K562 (cell line): ENCODE measurements around the gene ATP6V0A1. TPM values are rescaled to one million over a fixed set of nuclear protein-coding genes. Genes with fewer than 3 reads are reported as not detected.

Source experiments
- ARNT ChIP-seq, 2 experiments: fragments of 450-650 bp; IDR thresholded peaks; 2 replicates each; pipeline ENCODE4 v1.6.1; 2016; ENCODE audit warnings: mild to moderate bottlenecking in 1 of 2
- CHCHD3 ChIP-seq: fragments of 250-450 bp; sonication (Bioruptor Pico); IDR thresholded peaks from 2 replicates; pipeline ENCODE4 v2.1.2; 2022; ENCODE audit warnings: mild to moderate bottlenecking
- ELF4 ChIP-seq: fragments of 450-650 bp; formaldehyde crosslinking; IDR thresholded peaks from 2 replicates; pipeline ENCODE4 v1.4.0; 2022; ENCODE audit warnings: missing genetic modification characterization
- HES1 ChIP-seq: fragments of 450-650 bp; IDR thresholded peaks from 2 replicates; pipeline ENCODE4 v1.6.1; 2016; ENCODE audit warnings: low read depth, mild to moderate bottlenecking, moderate library complexity
- MTA3 ChIP-seq: fragments of 450-650 bp; formaldehyde crosslinking; IDR thresholded peaks from 2 replicates; pipeline ENCODE4 v1.6.1; 2017; ENCODE audit warnings: mild to moderate bottlenecking, borderline replicate concordance
- NCOA4 ChIP-seq: fragments of 450-650 bp; IDR thresholded peaks from 2 replicates; pipeline ENCODE4 v1.6.1; 2018; ENCODE audit warnings: mild to moderate bottlenecking; ENCODE audit not compliant: partially characterized antibody
- PTTG1 ChIP-seq: fragments of 450-650 bp; IDR thresholded peaks from 2 replicates; pipeline ENCODE4 v1.6.1; 2016; ENCODE audit warnings: low read depth, mild to moderate bottlenecking, missing genetic modification characterization, missing compliant biosample characterization
- SFPQ ChIP-seq: fragments of 200-400 bp; formaldehyde crosslinking; IDR thresholded peaks from 2 replicates; pipeline ENCODE4 v1.6.1; 2017; ENCODE audit warnings: mild to moderate bottlenecking, low read depth, low read length, moderate library complexity
- SIRT6 ChIP-seq: IDR thresholded peaks from one replicate; pipeline ENCODE4 v1.6.1; 2012; ENCODE audit warnings: low read depth, mild to moderate bottlenecking, control low read depth, inconsistent platforms, low read length, moderate library complexity
- SOX6 ChIP-seq: fragments of 450-650 bp; IDR thresholded peaks from 2 replicates; pipeline ENCODE4 v1.6.1; 2014; ENCODE audit warnings: mild to moderate bottlenecking
- TBP ChIP-seq: optimal IDR thresholded peaks from 2 replicates; pipeline ENCODE3; 2011; ENCODE audit warnings: low read depth, low read length, improper control_type of control experiment
- TCF7 ChIP-seq: sonication (generic); IDR thresholded peaks from 2 replicates; pipeline ENCODE4 v1.6.1; 2016; ENCODE audit warnings: antibody characterized with exemption, borderline replicate concordance
- ZEB2 ChIP-seq: fragments of 450-650 bp; IDR thresholded peaks from 2 replicates; pipeline ENCODE4 v1.6.1; 2016
- ZFP36 ChIP-seq: fragments of 150-350 bp; IDR thresholded peaks from 2 replicates; pipeline ENCODE4 v1.6.1; 2018; ENCODE audit warnings: low read length, low read depth; ENCODE audit not compliant: partially characterized antibody
- ZKSCAN3 ChIP-seq: fragments of 250-450 bp; sonication (Bioruptor Pico); IDR thresholded peaks from 2 replicates; pipeline ENCODE4 v1.4.0; 2020
- ZNF668 ChIP-seq: fragments of 250-450 bp; sonication (Bioruptor Pico); IDR thresholded peaks from 2 replicates; pipeline ENCODE4 v1.8.0; 2022; ENCODE audit warnings: mild to moderate bottlenecking, inconsistent platforms
- polyA plus RNA-seq, 8 experiments: library from polyadenylated mRNA; depleted of rRNA in 4 of 8; stranded (reverse) in 5 of 8; unstranded in 3 of 8; fragments of >200 nt; fragmentation: Nextera tagmentation in 2 of 8; fragmentation: Illumina TruSeq in 1 of 8; extraction: Ambion mirVana in 2 of 8; extraction: Trizol in 1 of 8; gene quantifications; 2 replicates each; pipeline versions ENCODE4 v1.2.1 to v1.2.3, GENCODE V29; 2011 to 2014; ENCODE audit warnings: inconsistent platforms in 1 of 8, missing spikeins in 1 of 8
- total RNA-seq, 7 experiments: library from RNA; depleted of rRNA in 6 of 7; stranded (reverse); fragments of >200 nt in 6 of 7; fragmentation: Illumina TruSeq in 2 of 7; extraction: Trizol in 2 of 7; gene quantifications; 2 replicates each; pipeline versions ENCODE4 v1.2.1 to v1.2.3, GENCODE V29; 2011 to 2021; ENCODE audit warnings: low replicate concordance in 1 of 7
- TF ChIP-seq, protein P1 (sequence below), 2 experiments: fragments of 450-650 bp; IDR thresholded peaks; 2 replicates each; pipeline ENCODE4 v1.6.1; 2016
- TF ChIP-seq, protein P2 (sequence below): fragments of 450-650 bp; formaldehyde crosslinking; IDR thresholded peaks from 2 replicates; pipeline ENCODE4 v1.4.0; 2022; ENCODE audit warnings: missing genetic modification characterization
- TF ChIP-seq, protein P3 (sequence below): sonication (generic); formaldehyde crosslinking; IDR thresholded peaks from 2 replicates; pipeline ENCODE4 v1.9.0; 2022; ENCODE audit warnings: mild to moderate bottlenecking, missing genetic modification reagents
- TF ChIP-seq, protein P4 (sequence below): IDR thresholded peaks from 2 replicates; pipeline ENCODE4 v1.6.1; 2016; ENCODE audit warnings: missing genetic modification characterization, missing compliant biosample characterization

Gene ATP6V0A1
- total and polyA plus RNA-seq, 9 of the 15 experiments (the other 6 are each of a cell fraction or from before 2014, with no cell fraction given): 11.8 to 158 (median 75.5) TPM

DNA sequence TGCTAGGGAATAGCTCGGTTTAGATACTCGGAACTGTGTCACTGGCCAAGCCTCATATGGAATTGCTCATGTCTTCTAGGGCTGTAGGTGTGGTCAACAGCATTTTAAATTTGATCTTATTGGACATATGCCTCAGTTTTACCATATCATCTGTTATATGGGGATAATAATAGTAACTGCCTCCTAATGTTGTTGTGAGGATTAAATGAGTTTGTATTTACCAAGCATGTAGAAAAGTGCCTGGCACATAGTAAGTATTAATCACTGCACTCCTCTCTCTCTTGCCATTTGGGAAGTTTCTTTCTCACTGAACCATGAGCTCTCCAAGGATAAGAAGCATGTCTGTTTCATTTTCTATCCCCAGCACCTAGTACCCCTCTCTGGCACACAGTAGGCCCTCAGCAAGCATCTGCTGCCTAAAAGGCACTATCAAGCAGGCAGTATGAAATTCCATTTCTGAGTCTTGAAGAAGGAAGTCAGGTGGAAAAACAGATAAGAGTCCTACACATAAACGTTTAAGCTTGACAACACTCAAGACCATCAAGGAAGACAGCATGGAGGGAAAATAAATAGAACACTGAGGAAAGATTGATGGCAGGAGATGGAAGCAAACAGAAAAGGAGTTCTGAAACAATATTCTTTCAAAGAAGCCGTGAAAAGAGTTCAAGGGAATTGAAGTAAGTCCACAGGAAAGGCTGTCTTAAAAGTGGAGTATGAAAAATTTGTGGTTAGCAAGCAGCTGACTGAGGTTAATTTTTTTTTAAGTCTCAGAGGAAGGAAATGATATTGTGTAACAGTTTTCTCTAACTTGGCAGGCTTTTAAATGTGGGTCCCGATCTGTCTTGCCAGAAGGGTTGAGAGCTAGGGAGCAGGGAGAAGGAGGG lies 2.2 kb upstream of the ATP6V0A1 start (continued):
- TF ChIP-seq SFPQ (no peak), PTTG1 (tag) (no peak), SIRT6 (no peak), ELF4 (CRISPR knock-in tag) (0 out of 2 replicates have a peak, but pooled peaks have one; percentile 37), TBP (peak; percentile 12), TCF7 (no peak), ZNF668 (CRISPR knock-in tag) (no peak), ZKSCAN3 (CRISPR knock-in tag) (no peak), NCOA4 (no peak), HES1 (0 out of 2 replicates have a peak, but pooled peaks have one; percentile 22), SOX6 (0 out of 2 replicates have a peak, but pooled peaks have one; percentile 32), ZEB2 (peak; percentile 71; the same call in 1 of the 2 replicates), CHCHD3 (CRISPR knock-in tag) (no peak), ARNT (IDR thresholded peaks at IDR 0.05) (peak in 1 of 2 experiments; percentile 84; a peak in 3 of 4 replicates), MTA3 (0 out of 2 replicates have a peak, but pooled peaks have one; percentile 22), ZFP36 (no peak)
- TF ChIP-seq, protein P1, sequence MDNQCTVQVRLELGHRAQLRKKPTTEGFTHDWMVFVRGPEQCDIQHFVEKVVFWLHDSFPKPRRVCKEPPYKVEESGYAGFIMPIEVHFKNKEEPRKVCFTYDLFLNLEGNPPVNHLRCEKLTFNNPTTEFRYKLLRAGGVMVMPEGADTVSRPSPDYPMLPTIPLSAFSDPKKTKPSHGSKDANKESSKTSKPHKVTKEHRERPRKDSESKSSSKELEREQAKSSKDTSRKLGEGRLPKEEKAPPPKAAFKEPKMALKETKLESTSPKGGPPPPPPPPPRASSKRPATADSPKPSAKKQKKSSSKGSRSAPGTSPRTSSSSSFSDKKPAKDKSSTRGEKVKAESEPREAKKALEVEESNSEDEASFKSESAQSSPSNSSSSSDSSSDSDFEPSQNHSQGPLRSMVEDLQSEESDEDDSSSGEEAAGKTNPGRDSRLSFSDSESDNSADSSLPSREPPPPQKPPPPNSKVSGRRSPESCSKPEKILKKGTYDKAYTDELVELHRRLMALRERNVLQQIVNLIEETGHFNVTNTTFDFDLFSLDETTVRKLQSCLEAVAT (IDR thresholded peaks at IDR 0.05): peak; percentile 72 to 83; a peak in 3 of 4 replicates
- TF ChIP-seq, protein P2, sequence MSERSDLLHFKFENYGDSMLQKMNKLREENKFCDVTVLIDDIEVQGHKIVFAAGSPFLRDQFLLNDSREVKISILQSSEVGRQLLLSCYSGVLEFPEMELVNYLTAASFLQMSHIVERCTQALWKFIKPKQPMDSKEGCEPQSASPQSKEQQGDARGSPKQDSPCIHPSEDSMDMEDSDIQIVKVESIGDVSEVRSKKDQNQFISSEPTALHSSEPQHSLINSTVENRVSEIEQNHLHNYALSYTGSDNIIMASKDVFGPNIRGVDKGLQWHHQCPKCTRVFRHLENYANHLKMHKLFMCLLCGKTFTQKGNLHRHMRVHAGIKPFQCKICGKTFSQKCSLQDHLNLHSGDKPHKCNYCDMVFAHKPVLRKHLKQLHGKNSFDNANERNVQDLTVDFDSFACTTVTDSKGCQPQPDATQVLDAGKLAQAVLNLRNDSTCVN (CRISPR knock-in tag): no peak
- TF ChIP-seq, protein P3, sequence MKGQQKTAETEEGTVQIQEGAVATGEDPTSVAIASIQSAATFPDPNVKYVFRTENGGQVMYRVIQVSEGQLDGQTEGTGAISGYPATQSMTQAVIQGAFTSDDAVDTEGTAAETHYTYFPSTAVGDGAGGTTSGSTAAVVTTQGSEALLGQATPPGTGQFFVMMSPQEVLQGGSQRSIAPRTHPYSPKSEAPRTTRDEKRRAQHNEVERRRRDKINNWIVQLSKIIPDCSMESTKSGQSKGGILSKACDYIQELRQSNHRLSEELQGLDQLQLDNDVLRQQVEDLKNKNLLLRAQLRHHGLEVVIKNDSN (CRISPR knock-in tag): no peak
- TF ChIP-seq, protein P4, sequence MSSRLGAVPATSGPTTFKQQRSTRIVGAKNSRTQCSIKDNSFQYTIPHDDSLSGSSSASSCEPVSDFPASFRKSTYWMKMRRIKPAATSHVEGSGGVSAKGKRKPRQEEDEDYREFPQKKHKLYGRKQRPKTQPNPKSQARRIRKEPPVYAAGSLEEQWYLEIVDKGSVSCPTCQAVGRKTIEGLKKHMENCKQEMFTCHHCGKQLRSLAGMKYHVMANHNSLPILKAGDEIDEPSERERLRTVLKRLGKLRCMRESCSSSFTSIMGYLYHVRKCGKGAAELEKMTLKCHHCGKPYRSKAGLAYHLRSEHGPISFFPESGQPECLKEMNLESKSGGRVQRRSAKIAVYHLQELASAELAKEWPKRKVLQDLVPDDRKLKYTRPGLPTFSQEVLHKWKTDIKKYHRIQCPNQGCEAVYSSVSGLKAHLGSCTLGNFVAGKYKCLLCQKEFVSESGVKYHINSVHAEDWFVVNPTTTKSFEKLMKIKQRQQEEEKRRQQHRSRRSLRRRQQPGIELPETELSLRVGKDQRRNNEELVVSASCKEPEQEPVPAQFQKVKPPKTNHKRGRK: no peak
